HEK293 (cell line): ENCODE data around the gene PES1.

Source experiments
- GLIS2 ChIP-seq: fragments of 450-650 bp; formaldehyde crosslinking; IDR thresholded peaks from 2 replicates; pipeline ENCODE4 v1.5.1; 2016; ENCODE audit warnings: missing biosample characterization, missing genetic modification characterization
- KLF17 ChIP-seq: fragments of 450-650 bp; formaldehyde crosslinking; IDR thresholded peaks from 2 replicates; pipeline ENCODE4 v1.5.1; 2016; ENCODE audit warnings: missing biosample characterization, missing genetic modification characterization
- PRDM10 ChIP-seq: fragments of 450-650 bp; formaldehyde crosslinking; IDR thresholded peaks from 2 replicates; pipeline ENCODE4 v1.5.1; 2016; ENCODE audit warnings: missing biosample characterization, missing genetic modification characterization
- PRDM4 ChIP-seq: fragments of 450-650 bp; formaldehyde crosslinking; IDR thresholded peaks from 2 replicates; pipeline ENCODE4 v1.5.1; 2017; ENCODE audit warnings: missing biosample characterization, missing genetic modification characterization
- SCRT1 ChIP-seq: fragments of 450-650 bp; formaldehyde crosslinking; IDR thresholded peaks from 2 replicates; pipeline ENCODE4 v1.5.1; 2016; ENCODE audit warnings: missing biosample characterization, missing genetic modification characterization, borderline replicate concordance
- TRIM28 ChIP-seq: IDR thresholded peaks from 2 replicates; pipeline ENCODE4 v1.6.1; 2011; ENCODE audit warnings: low read length, control low read depth, borderline replicate concordance
- ZBTB44 ChIP-seq: fragments of 450-650 bp; IDR thresholded peaks from 2 replicates; pipeline ENCODE4 v1.5.1; 2018; ENCODE audit warnings: missing biosample characterization, mild to moderate bottlenecking, missing genetic modification characterization
- ZBTB48 ChIP-seq: fragments of 450-650 bp; formaldehyde crosslinking; IDR thresholded peaks from 2 replicates; pipeline ENCODE4 v1.5.1; 2016; ENCODE audit warnings: missing biosample characterization, missing genetic modification characterization
- ZBTB8A ChIP-seq: fragments of 450-650 bp; formaldehyde crosslinking; IDR thresholded peaks from 2 replicates; pipeline ENCODE4 v1.5.1; 2016; ENCODE audit warnings: missing biosample characterization, missing genetic modification characterization
- ZFHX2 ChIP-seq: fragments of 450-650 bp; formaldehyde crosslinking; conservative IDR thresholded peaks from 2 replicates; pipeline ENCODE4 v1.5.1; 2016; ENCODE audit warnings: missing biosample characterization, missing genetic modification characterization
- ZFP69B ChIP-seq: fragments of 450-650 bp; formaldehyde crosslinking; IDR thresholded peaks from 2 replicates; pipeline ENCODE4 v1.5.1; 2016; ENCODE audit warnings: missing biosample characterization, missing genetic modification characterization
- ZIC2 ChIP-seq: fragments of 450-650 bp; formaldehyde crosslinking; IDR thresholded peaks from 2 replicates; pipeline ENCODE4 v1.5.1; 2016; ENCODE audit warnings: missing biosample characterization, missing genetic modification characterization
- ZNF138 ChIP-seq: fragments of 450-650 bp; formaldehyde crosslinking; IDR thresholded peaks from 2 replicates; pipeline ENCODE4 v1.5.1; 2016; ENCODE audit warnings: missing biosample characterization, missing genetic modification characterization, borderline replicate concordance
- ZNF146 ChIP-seq: fragments of 450-650 bp; formaldehyde crosslinking; IDR thresholded peaks from 2 replicates; pipeline ENCODE4 v1.5.1; 2016; ENCODE audit warnings: missing biosample characterization, missing genetic modification characterization
- ZNF157 ChIP-seq: fragments of 450-650 bp; formaldehyde crosslinking; IDR thresholded peaks from 2 replicates; pipeline ENCODE4 v1.5.1; 2016; ENCODE audit warnings: missing biosample characterization, missing genetic modification characterization
- ZNF18 ChIP-seq: fragments of 450-650 bp; formaldehyde crosslinking; IDR thresholded peaks from 2 replicates; pipeline ENCODE4 v1.5.1; 2016; ENCODE audit warnings: missing biosample characterization, missing genetic modification characterization
- ZNF19 ChIP-seq: fragments of 450-650 bp; formaldehyde crosslinking; IDR thresholded peaks from 2 replicates; pipeline ENCODE4; 2016; ENCODE audit warnings: missing biosample characterization, missing genetic modification characterization, low read depth
- ZNF221 ChIP-seq: fragments of 450-650 bp; formaldehyde crosslinking; IDR thresholded peaks from 2 replicates; pipeline ENCODE4 v1.5.1; 2017; ENCODE audit warnings: missing biosample characterization, missing genetic modification characterization, borderline replicate concordance
- ZNF292 ChIP-seq: fragments of 450-650 bp; formaldehyde crosslinking; IDR thresholded peaks from 2 replicates; pipeline ENCODE4 v1.5.1; 2016; ENCODE audit warnings: low read depth, missing biosample characterization, missing genetic modification characterization, borderline replicate concordance
- ZNF341 ChIP-seq: fragments of 450-650 bp; formaldehyde crosslinking; IDR thresholded peaks from 2 replicates; pipeline ENCODE4; 2016; ENCODE audit warnings: low read depth, missing biosample characterization, missing genetic modification characterization
- ZNF37A ChIP-seq: fragments of 450-650 bp; IDR thresholded peaks from 2 replicates; pipeline ENCODE4 v1.5.1; 2018; ENCODE audit warnings: missing biosample characterization, missing genetic modification characterization
- ZNF433 ChIP-seq: fragments of 450-650 bp; formaldehyde crosslinking; IDR thresholded peaks from 2 replicates; pipeline ENCODE4 v1.5.1; 2016; ENCODE audit warnings: missing biosample characterization, missing genetic modification characterization, low read depth
- ZNF449 ChIP-seq: fragments of 450-650 bp; formaldehyde crosslinking; IDR thresholded peaks from 2 replicates; pipeline ENCODE4 v1.5.1; 2017; ENCODE audit warnings: missing biosample characterization, mild to moderate bottlenecking, missing genetic modification characterization, moderate library complexity
- ZNF529 ChIP-seq: fragments of 450-650 bp; formaldehyde crosslinking; IDR thresholded peaks from 2 replicates; pipeline ENCODE4 v1.5.1; 2017; ENCODE audit warnings: missing genetic modification characterization, missing biosample characterization; ENCODE audit not compliant: insufficient replicate concordance
- ZNF677 ChIP-seq: fragments of 450-650 bp; IDR thresholded peaks from 2 replicates; pipeline ENCODE4 v1.5.0; 2018; ENCODE audit warnings: missing biosample characterization, mild to moderate bottlenecking, missing genetic modification characterization, moderate library complexity
- ZNF747 ChIP-seq: fragments of 450-650 bp; formaldehyde crosslinking; IDR thresholded peaks from 2 replicates; pipeline ENCODE4 v1.5.1; 2016; ENCODE audit warnings: missing biosample characterization, missing genetic modification characterization

PES1 gene

GRCh38 chr22:30635273-30636225 is 43.8 kb upstream of the PES1 start, which contains the start of gene SLC35E4 (continued):
- TF ChIP-seq PRDM4 (tag by site-specific recombination) (no peak), SCRT1 (no peak), ZFHX2 (tag by site-specific recombination) (peak; percentile 78), ZNF529 (tag by site-specific recombination) (no peak), ZBTB48 (tag by site-specific recombination) (no peak), ZFP69B (tag by site-specific recombination) (peak; percentile 89), ZNF449 (tag by site-specific recombination) (0 out of 2 replicates have a peak, but pooled peaks have one; percentile 40), ZNF292 (tag by site-specific recombination) (no peak), TRIM28 (no peak), ZIC2 (tag by site-specific recombination) (peak; percentile 84), ZNF157 (tag by site-specific recombination) (0 out of 2 replicates have a peak, but pooled peaks have one; percentile 3), ZNF677 (tag by site-specific recombination) (no peak), GLIS2 (tag by site-specific recombination) (peak; percentile 94), ZNF341 (tag by site-specific recombination) (peak; percentile 49; the same call in 1 of the 2 replicates), ZNF221 (no peak), ZNF19 (tag by site-specific recombination) (no peak), ZBTB8A (tag by site-specific recombination) (peak; percentile 96), ZNF18 (tag by site-specific recombination) (no peak), ZNF138 (tag by site-specific recombination) (no peak), PRDM10 (peak; percentile 14; the same call in 1 of the 2 replicates), KLF17 (tag by site-specific recombination) (peak; percentile 35; the same call in 1 of the 2 replicates), ZNF747 (no peak), ZNF37A (no peak), ZBTB44 (tag by site-specific recombination) (no peak; the same call in 1 of the 2 replicates), ZNF146 (tag by site-specific recombination) (no peak), ZNF433 (no peak)
